ENCODE data around the gene EFCAB6. TPM values are rescaled to one million over a fixed set of nuclear protein-coding genes. Genes with fewer than 3 reads are reported as not detected.

EFCAB6 gene
- total RNA-seq, 1 donor from 2014 or later, result 1.8 TPM

- TF ChIP-seq CTCF (IDR thresholded peaks at IDR 0.05; ENCODE audit: borderline replicate concordance), result no peak
- Histone ChIP-seq H3K9me3 (replicated peaks) (peaks cover 15% of the 10 kb centered on the region), H3K36me3 (no peaks in the 10 kb centered on the region), H3K27me3 (ENCODE audit: low read depth) (no peaks in the 10 kb centered on the region), H3K4me3 (no peak overlapping the region), H3K4me1 (no peaks in the 10 kb centered on the region), H3K27ac (replicated peaks) (no peak overlapping the region)
- intact Hi-C loops (cut with micrococcal nuclease), result no loop called here
- no peak for DNase-seq
These were observed 174.5 kb downstream of the EFCAB6 start for GRCh38 chr22:43637275-43638260.

GRCh38 chr22:43636086-43636485 is 176.0 kb downstream of the EFCAB6 start:
- DNase-seq, result no peak
- H3K27me3 ChIP-seq (ENCODE audit: low read depth), result no peaks in the 10 kb centered on the region
- H3K4me3 ChIP-seq, result no peak overlapping the region
- no peak overlapping the region for H3K27ac ChIP-seq (replicated peaks)
- H3K9me3 ChIP-seq (replicated peaks), result peaks cover 15% of the 10 kb centered on the region
- no peak for TF ChIP-seq CTCF (IDR thresholded peaks at IDR 0.05; ENCODE audit: borderline replicate concordance)
- H3K4me1 ChIP-seq, result no peaks in the 10 kb centered on the region
- intact Hi-C loops (cut with micrococcal nuclease), result no loop called here
- H3K36me3 ChIP-seq, result no peaks in the 10 kb centered on the region

GRCh38 chr22:43635101-43635500 is 177.0 kb downstream of the EFCAB6 start:
- no peak for DNase-seq
- Histone ChIP-seq H3K27ac (replicated peaks) (no peak overlapping the region), H3K4me3 (no peak overlapping the region), H3K27me3 (ENCODE audit: low read depth) (no peaks in the 10 kb centered on the region), H3K4me1 (no peaks in the 10 kb centered on the region), H3K36me3 (no peaks in the 10 kb centered on the region), H3K9me3 (replicated peaks) (peaks cover 15% of the 10 kb centered on the region)
- intact Hi-C loops (cut with micrococcal nuclease), result no loop called here
- no peak for TF ChIP-seq CTCF (IDR thresholded peaks at IDR 0.05; ENCODE audit: borderline replicate concordance)

- Histone ChIP-seq H3K9me3 (replicated peaks) (peaks cover 8% of the 10 kb centered on the region), H3K27ac (replicated peaks) (no peak overlapping the region), H3K4me3 (no peak overlapping the region), H3K4me1 (no peaks in the 10 kb centered on the region), H3K36me3 (no peaks in the 10 kb centered on the region), H3K27me3 (ENCODE audit: low read depth) (no peaks in the 10 kb centered on the region)
- intact Hi-C loops (cut with micrococcal nuclease), result no loop called here
- TF ChIP-seq CTCF (IDR thresholded peaks at IDR 0.05; ENCODE audit: borderline replicate concordance), result no peak
- DNase-seq, result no peak
These were observed 177.8 kb downstream of the EFCAB6 start for GRCh38 chr22:43634316-43634715.

GRCh38 chr22:43633631-43634285 is 178.3 kb downstream of the EFCAB6 start:
- TF ChIP-seq CTCF (IDR thresholded peaks at IDR 0.05; ENCODE audit: borderline replicate concordance), result no peak
- H3K36me3 ChIP-seq, result no peaks in the 10 kb centered on the region
- no peaks in the 10 kb centered on the region for H3K4me1 ChIP-seq
- H3K4me3 ChIP-seq, result no peak overlapping the region
- no peak overlapping the region for H3K27ac ChIP-seq (replicated peaks)
- intact Hi-C loops (cut with micrococcal nuclease), result no loop called here
- no peaks in the 10 kb centered on the region for H3K27me3 ChIP-seq (ENCODE audit: low read depth)
- DNase-seq, result no peak
- peaks cover 2% of the 10 kb centered on the region for H3K9me3 ChIP-seq (replicated peaks)
